K562 (cell line): Measurements from ENCODE around the gene UBXN11. TPM values are rescaled to one million over a fixed set of nuclear protein-coding genes. Genes with fewer than 3 reads are reported as not detected.

Experiments used
- BMI1 ChIP-seq: fragments of 150-350 bp; IDR thresholded peaks from 2 replicates; pipeline ENCODE4 v1.6.1; 2014; ENCODE audit warnings: low read length
- CEBPB ChIP-seq: fragments of 450-650 bp; IDR thresholded peaks from 2 replicates; pipeline ENCODE4 v1.6.1; 2016; ENCODE audit warnings: missing genetic modification characterization, missing compliant biosample characterization
- CHD2 ChIP-seq: IDR thresholded peaks from 2 replicates; pipeline ENCODE4 v1.6.1; 2011; ENCODE audit warnings: low read depth, low read length
- ESRRA ChIP-seq: fragments of 450-650 bp; IDR thresholded peaks from 2 replicates; pipeline ENCODE4 v1.6.1; 2014; ENCODE audit warnings: low read depth, mild to moderate bottlenecking, moderate library complexity, borderline replicate concordance
- ESRRB ChIP-seq: fragments of 250-450 bp; sonication (Bioruptor Pico); IDR thresholded peaks from 2 replicates; pipeline ENCODE4 v1.5.0; 2020; ENCODE audit warnings: mild to moderate bottlenecking, moderate library complexity, borderline replicate concordance
- ETS2 ChIP-seq: IDR thresholded peaks from 2 replicates; pipeline ENCODE4 v1.6.1; 2016; ENCODE audit warnings: borderline replicate concordance, missing genetic modification characterization, mild to moderate bottlenecking, moderate library complexity, missing compliant biosample characterization; ENCODE audit not compliant: poor library complexity, severe bottlenecking
- FOXA3 ChIP-seq, 2 experiments: fragments of 450-650 bp in 1 of 2; sonication (generic) in 1 of 2; formaldehyde crosslinking; IDR thresholded peaks in 1 of 2; conservative IDR thresholded peaks in 1 of 2; 2 replicates each; pipeline versions ENCODE4 v1.4.0 to v1.8.0; 2020 to 2022; ENCODE audit warnings: mild to moderate bottlenecking in 2 of 2, missing genetic modification reagents in 1 of 2
- GATA2 ChIP-seq: sonication (generic); formaldehyde crosslinking; IDR thresholded peaks from 2 replicates; pipeline ENCODE4 v1.4.0; 2020; ENCODE audit warnings: mild to moderate bottlenecking, missing genetic modification reagents
- KLF1 ChIP-seq: fragments of 450-650 bp; IDR thresholded peaks from 2 replicates; pipeline ENCODE4 v1.6.1; 2016; ENCODE audit warnings: missing genetic modification characterization, missing compliant biosample characterization
- MED1 ChIP-seq: sonication (generic); formaldehyde crosslinking; IDR thresholded peaks from 2 replicates; pipeline ENCODE4 v1.8.1; 2023; ENCODE audit warnings: missing genetic modification reagents, borderline replicate concordance
- MTA2 ChIP-seq: fragments of 450-650 bp; IDR thresholded peaks from 2 replicates; pipeline ENCODE4 v1.6.1; 2016; ENCODE audit warnings: low read depth
- NR0B1 ChIP-seq: fragments of 450-650 bp; IDR thresholded peaks from one replicate; pipeline ENCODE4 v1.6.1; 2018; ENCODE audit warnings: mild to moderate bottlenecking, moderate library complexity; ENCODE audit not compliant: partially characterized antibody
- SMAD1 ChIP-seq: fragments of 150-350 bp; IDR thresholded peaks from 2 replicates; pipeline ENCODE4 v1.6.1; 2014; ENCODE audit warnings: low read length, low read depth; ENCODE audit not compliant: partially characterized antibody
- SMARCA5 ChIP-seq: fragments of 450-650 bp; IDR thresholded peaks from 2 replicates; pipeline ENCODE4 v1.6.1; 2016
- SMARCE1 ChIP-seq: fragments of 450-650 bp; IDR thresholded peaks from 2 replicates; pipeline ENCODE4 v1.7.1; 2016; ENCODE audit warnings: mild to moderate bottlenecking
- TAF9B ChIP-seq: fragments of 450-650 bp; IDR thresholded peaks from 2 replicates; pipeline ENCODE4 v1.6.1; 2018; ENCODE audit warnings: mild to moderate bottlenecking; ENCODE audit not compliant: partially characterized antibody
- TOE1 ChIP-seq, 2 experiments: fragments of 450-650 bp in 1 of 2; sonication (generic) in 1 of 2; formaldehyde crosslinking in 1 of 2; IDR thresholded peaks; 2 replicates each; pipeline versions ENCODE4 v1.7.1 to v1.8.0; 2016 to 2022; ENCODE audit warnings: borderline replicate concordance in 2 of 2, mild to moderate bottlenecking in 2 of 2, antibody characterized with exemption in 1 of 2, inconsistent platforms in 1 of 2, low read depth in 1 of 2, missing genetic modification reagents in 1 of 2, moderate library complexity in 1 of 2
- TSC22D4 ChIP-seq: fragments of 450-650 bp; IDR thresholded peaks from 2 replicates; pipeline ENCODE4 v1.6.1; 2016; ENCODE audit warnings: missing genetic modification characterization, missing biosample characterization, control low read depth
- XRCC3 ChIP-seq: fragments of 450-650 bp; IDR thresholded peaks from 2 replicates; pipeline ENCODE4 v1.6.1; 2017; ENCODE audit warnings: mild to moderate bottlenecking, moderate library complexity
- ZBTB34 ChIP-seq: fragments of 250-450 bp; sonication (Bioruptor Pico); IDR thresholded peaks from 2 replicates; pipeline ENCODE4 v1.8.0; 2021; ENCODE audit warnings: mild to moderate bottlenecking, moderate library complexity
- ZNF224 ChIP-seq: sonication (generic); formaldehyde crosslinking; IDR thresholded peaks from 2 replicates; pipeline ENCODE4 v1.8.0; 2022; ENCODE audit warnings: mild to moderate bottlenecking, missing genetic modification reagents
- ZNF311 ChIP-seq: fragments of 250-450 bp; sonication (Bioruptor Pico); IDR thresholded peaks from 2 replicates; pipeline ENCODE4 v1.4.0; 2020; ENCODE audit warnings: mild to moderate bottlenecking, moderate library complexity
- ZNF436 ChIP-seq: fragments of 250-450, 450-650 bp; sonication (Bioruptor Pico); formaldehyde crosslinking; IDR thresholded peaks from 2 replicates; pipeline ENCODE4 v1.7.0; 2020; ENCODE audit warnings: mild to moderate bottlenecking
- ZNF764 ChIP-seq: fragments of 250-450 bp; sonication (Bioruptor Pico); IDR thresholded peaks from 2 replicates; pipeline ENCODE4 v1.4.0; 2020; ENCODE audit warnings: low read depth, mild to moderate bottlenecking, moderate library complexity
- polyA plus RNA-seq, 8 experiments: library from polyadenylated mRNA; depleted of rRNA in 4 of 8; stranded (reverse) in 5 of 8; unstranded in 3 of 8; fragments of >200 nt; fragmentation: Nextera tagmentation in 2 of 8; fragmentation: Illumina TruSeq in 1 of 8; extraction: Ambion mirVana in 2 of 8; extraction: Trizol in 1 of 8; gene quantifications; 2 replicates each; pipeline versions ENCODE4 v1.2.1 to v1.2.3, GENCODE V29; 2011 to 2014; ENCODE audit warnings: inconsistent platforms in 1 of 8, missing spikeins in 1 of 8
- total RNA-seq, 7 experiments: library from RNA; depleted of rRNA in 6 of 7; stranded (reverse); fragments of >200 nt in 6 of 7; fragmentation: Illumina TruSeq in 2 of 7; extraction: Trizol in 2 of 7; gene quantifications; 2 replicates each; pipeline versions ENCODE4 v1.2.1 to v1.2.3, GENCODE V29; 2011 to 2021; ENCODE audit warnings: low replicate concordance in 1 of 7
- TF ChIP-seq, protein P1 (sequence below): fragments of 250-450 bp; sonication (Bioruptor Pico); IDR thresholded peaks from 2 replicates; pipeline ENCODE4 v1.4.0; 2020

The UBXN11 gene
- total and polyA plus RNA-seq, 9 of the 15 experiments (the other 6 are each of a cell fraction or from before 2014, with no cell fraction given), result 0.48 to 34.3 (median 11.3) TPM

DNA sequence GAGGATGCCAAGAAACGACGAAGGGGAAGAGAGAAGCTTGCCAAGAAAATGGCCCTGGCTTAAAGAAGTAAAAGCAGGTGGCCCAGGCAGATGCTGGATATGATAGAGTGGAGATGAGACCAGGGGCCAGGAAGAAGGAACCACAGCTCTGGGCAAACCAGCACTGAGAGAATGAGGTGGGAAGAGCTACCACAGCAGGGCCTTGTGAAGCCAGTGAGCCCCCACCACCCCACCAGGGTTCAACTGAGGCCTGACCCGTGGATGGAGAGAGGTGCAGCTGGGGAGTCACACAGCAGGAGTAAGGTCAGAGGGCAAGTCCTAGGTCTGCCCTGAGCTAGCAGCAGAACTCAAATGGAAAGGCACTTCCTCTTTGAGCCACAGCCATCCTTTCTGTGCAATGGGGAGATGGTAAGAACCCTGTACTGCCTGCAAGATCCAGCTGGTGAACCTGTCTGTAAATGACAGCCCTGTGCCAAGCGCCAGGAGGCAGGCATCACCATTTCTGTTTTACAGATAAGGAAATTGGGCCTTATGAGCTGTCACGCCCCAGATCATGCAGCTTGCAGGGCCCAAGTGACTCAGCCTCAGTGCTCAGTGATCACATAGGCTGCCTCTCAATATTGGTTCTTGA, 18.0 kb downstream of the UBXN11 start (continued):
- TF ChIP-seq ZBTB34 (no peak), FOXA3 (CRISPR knock-in tag; conservative IDR thresholded peaks at IDR 0.05 in 1 of 2, IDR thresholded peaks at IDR 0.05 in 1 of 2) (0 out of 4 replicates have a peak, but pooled peaks of 1 of the 2 experiments have one; percentile 14), TOE1 (IDR thresholded peaks at IDR 0.05; ENCODE audit: borderline replicate concordance) (no peak), TOE1 (CRISPR knock-in tag; IDR thresholded peaks at IDR 0.05; ENCODE audit: borderline replicate concordance, low read depth) (0 out of 2 replicates have a peak, but pooled peaks have one; percentile 43), TAF9B (no peak), MTA2 (no peak), ESRRA (peak; percentile 46; the same call in 1 of the 2 replicates), ESRRB (no peak), ZNF224 (CRISPR knock-in tag) (no peak), KLF1 (tag) (0 out of 2 replicates have a peak, but pooled peaks have one; percentile 21), ZNF436 (CRISPR knock-in tag) (no peak), XRCC3 (no peak), SMAD1 (no peak), BMI1 (no peak), MED1 (CRISPR knock-in tag) (no peak), ZNF764 (CRISPR knock-in tag) (no peak), GATA2 (CRISPR knock-in tag) (peak; percentile 66), NR0B1 (no peak), ETS2 (no peak), SMARCE1 (no peak), SMARCA5 (peak; percentile 78; the same call in 1 of the 2 replicates), ZNF311 (peak; percentile 55; the same call in 1 of the 2 replicates), TSC22D4 (tag) (no peak), CEBPB (tag) (no peak), CHD2 (no peak)
- TF ChIP-seq, protein P1, sequence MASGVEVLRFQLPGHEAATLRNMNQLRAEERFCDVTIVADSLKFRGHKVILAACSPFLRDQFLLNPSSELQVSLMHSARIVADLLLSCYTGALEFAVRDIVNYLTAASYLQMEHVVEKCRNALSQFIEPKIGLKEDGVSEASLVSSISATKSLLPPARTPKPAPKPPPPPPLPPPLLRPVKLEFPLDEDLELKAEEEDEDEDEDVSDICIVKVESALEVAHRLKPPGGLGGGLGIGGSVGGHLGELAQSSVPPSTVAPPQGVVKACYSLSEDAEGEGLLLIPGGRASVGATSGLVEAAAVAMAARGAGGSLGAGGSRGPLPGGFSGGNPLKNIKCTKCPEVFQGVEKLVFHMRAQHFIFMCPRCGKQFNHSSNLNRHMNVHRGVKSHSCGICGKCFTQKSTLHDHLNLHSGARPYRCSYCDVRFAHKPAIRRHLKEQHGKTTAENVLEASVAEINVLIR (CRISPR knock-in tag), result peak; percentile 16; the same call in 1 of the 2 replicates
